SH-SY5Y (cell line): ENCODE measurements around the gene CTNNB1.

ENCODE experiments used
- GATA2 ChIP-seq: IDR thresholded peaks from 2 replicates; pipeline ENCODE4 v1.6.1; 2011; ENCODE audit warnings: mild to moderate bottlenecking, low read depth, low read length
- GATA3 ChIP-seq: IDR thresholded peaks from 2 replicates; pipeline ENCODE4 v1.6.1; 2011; ENCODE audit warnings: low read depth, mild to moderate bottlenecking, low read length, moderate library complexity

DNA sequence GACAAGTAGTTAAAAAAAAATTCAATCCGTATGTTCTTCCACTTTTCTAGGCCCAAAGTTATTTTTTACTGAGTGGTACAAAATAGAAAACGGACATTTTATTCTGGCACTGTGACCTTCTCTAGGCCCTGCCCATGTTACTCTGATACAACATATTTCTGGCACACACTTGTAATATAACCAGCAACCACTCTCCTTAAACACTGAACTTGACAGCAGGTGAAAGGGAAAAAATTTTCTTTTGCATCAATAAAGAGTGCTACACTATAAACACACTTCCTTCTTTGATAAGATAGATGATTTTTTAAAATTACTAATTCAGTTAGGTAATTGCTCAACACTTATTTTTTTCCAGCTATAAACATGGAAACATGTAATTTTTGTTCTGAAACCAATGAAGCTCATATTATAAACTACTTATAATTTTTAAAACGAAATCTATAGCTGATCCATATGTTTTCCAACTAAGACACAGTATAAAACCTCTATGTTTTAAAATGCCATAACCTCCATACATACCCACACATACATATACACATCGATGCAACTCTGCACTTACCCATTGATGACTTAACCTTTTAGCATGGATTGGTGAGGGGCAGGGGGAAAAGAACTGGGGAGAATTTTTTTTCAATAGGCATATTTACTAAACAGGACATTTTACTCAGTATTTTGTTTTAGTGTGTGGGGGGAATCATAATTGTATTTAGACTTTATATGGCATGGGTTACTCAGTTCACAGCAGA, 5.3 kb upstream of the CTNNB1 start:
- TF ChIP-seq GATA3 = no peak
- TF ChIP-seq GATA2 = no peak
